HL-60/S4 (cell line): ENCODE data around the gene CDC42BPG.
"Not testable (repeated sequence)": the region's sequence is repeated elsewhere in the genome, so short reads cannot be mapped to it uniquely, and the experiment has no call there.

Experiments used
- in situ Hi-C: fragments of 300-500 bp; cut with MboI; formaldehyde crosslinking; loops from 2 replicates; pipeline ENCODE4 v1.14.3; 2022; ENCODE audit warnings: low sequenced_read_pairs

CDC42BPG gene

DNA sequence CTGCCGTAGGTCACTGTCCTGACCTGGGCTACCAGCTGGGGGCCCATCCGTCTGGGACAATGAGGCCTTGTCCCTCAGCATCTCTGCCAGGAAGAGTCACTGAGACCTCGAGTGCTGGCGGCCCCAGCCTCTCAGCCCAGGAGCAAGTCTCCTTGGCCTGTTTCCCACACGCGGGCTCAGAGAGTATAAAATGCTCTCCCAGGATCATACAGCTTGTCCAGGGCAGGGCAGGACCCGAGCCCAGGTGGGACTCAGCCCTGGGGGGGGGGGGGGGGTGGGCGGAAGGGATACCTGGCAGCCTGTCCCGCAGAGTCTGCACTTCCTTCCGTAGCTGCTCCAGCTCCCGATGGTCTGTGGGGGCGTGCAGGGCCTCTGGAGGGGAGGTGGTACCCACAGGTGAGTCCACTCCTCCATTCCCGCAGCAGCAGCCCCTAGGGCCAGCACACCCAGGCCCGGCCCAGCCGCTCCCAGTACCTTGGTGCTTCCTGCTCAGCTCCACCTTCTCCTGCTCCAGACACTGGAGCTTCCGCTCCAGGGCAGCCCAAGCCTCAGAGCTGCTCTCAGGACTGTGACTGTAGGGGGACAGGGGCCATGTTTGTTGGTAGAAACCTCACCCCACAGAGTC, 7.9 kb downstream of the CDC42BPG start:
- in situ Hi-C loops: no loop called here

DNA sequence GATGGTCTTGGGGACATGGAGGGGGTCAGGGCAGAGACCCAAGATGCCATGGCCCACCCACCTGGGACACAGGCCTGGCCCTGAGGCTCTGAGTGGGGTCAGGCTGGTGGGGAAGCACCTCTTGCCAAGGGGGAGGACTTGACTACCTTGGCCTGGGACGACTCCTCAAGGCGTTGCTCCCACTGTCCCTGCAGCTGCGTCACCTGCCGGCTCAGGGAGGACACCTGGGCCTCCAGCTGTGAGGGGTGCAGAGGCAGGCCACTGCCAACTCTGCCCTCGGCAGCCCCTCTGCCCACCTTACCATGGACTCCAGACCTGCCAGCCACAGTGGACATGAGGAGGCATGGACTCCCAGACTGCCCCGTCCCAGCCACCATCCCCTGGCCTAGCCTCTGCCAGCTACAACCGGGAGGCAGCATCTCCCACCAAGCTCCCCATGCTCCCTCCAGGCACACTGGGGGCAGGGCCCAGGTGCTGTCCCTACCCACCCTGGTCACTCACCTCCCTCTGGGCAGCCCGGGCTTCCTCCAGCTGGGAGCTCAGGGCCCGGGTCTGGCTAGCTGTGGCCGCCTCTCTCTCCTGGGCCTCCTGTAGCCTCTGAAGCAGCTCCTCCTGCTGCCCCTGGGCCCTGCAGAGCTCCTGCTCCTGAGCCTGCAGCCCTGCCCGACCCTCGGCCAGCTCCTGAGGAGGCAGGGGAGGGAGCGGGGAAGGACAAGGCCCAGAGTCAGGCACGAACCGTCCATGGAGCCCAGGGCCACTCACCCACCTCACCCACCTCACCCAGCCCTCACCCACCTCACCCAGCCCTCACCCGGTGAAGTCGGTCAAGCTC, 8.6 kb downstream of the CDC42BPG start:
- in situ Hi-C loops: no loop called here

DNA sequence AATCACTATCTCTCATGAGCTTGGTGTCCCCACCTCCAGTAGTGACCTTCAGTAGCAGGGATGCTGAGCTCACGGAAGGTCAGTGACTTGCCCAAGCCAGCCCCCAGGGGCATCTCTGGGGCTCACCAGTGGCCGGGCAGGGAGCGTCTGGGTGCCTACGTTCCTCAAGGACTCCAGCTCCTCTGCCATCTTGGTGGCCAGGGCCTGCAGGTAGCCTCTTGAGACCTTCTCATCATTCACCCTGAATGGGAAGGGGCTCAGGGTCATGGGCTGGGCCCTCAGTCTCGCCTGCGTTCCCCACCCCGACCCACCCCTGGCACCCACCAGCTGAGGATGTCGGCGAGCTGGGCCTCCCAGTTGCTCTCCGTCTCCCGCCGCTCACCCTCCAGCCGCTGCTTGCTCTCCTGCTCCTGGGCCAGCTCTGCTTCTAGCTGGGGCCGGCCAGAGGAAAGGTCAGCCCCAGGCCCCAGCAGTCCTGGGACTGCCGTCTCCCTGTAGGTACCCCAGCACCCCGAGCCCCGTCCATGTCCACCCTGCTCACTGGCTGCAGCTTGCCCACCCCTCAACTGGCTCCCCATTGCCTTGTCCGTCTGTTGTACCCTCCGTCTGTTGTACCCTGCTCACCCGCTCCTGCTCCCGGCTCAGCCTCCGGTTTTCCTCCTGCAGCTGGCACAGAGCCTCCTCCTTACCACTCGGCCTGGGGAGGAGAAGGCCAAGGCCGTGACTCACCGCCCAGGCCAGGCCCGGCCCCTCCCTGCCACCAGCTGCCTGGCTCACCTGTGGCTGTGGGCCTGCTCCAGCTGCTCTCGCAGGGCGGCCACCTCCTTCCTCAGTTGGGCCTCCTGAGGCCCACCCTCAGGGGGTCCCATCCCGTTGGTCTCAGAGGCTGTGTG, 9.5 kb downstream of the CDC42BPG start:
- in situ Hi-C loops: no loop called here

DNA sequence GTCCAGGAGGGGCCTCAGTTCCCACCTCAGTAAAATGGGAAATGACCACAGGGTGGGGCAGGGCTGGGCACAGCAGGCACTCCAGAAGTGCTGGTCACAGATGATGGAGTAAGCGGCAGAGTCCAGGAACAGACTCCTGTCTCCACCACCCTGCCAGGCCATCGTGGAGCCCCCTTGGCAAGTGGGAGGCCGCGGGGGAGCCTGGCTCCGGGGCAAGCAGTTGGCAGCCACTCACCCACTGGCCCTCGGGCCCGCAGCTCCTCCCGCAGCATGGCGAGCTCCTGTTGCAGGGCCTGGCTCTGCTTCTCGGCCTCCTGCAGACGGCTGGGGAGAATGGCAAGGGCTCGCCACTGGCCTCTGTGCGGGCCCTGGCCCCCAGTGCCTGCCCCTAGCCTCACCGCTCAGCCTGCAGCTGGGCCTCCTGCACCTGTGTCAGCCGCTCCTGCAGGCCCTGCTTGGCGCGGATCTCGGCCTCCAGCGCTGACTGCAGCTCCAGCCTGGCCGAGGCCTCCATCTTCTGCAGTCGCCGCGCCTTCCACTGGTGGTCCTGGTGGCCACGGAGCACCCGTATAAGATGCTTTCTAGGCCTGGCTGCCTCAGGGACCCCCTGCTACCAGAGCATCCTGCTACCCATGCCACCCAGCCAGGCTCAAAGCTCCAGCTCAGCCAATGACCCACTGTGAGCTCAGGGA, 10.3 kb downstream of the CDC42BPG start:
- in situ Hi-C loops: no loop called here

DNA sequence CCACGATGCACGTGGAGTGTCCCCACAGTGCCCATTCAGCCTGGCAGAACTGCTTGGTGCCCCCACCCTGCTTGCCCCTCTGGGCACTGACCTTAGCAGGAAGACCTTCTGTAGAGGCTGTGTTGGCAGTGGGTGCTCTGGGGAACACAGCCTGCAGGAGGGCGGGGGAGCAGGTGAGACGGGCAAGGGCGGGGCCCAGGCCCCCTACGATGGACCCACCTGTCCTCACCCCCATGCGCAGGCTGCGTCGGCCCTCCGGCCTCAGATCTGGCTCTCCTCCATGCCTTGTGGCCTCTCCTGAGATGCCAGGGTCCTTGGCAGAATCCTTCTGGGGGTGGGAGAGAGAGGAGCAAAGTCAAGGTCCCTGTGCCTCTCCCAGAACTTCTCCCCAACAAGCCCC, 10.9 kb downstream of the CDC42BPG start:
- in situ Hi-C loops: no loop called here

DNA sequence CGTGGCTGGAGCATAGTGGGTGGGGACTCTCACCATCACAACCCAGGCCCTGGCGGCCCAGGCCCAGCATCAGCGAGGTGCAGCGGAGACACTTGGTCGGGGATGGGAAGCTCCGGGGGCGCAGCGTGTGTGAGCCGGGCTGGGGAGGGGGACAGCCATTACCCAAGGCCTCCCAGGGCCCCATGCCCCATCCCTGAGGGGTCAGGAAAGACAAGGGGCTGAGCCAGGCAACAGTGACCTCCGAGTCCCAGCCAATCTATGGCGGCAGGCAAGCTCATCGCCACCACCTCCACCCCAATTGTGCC, 11.3 kb downstream of the CDC42BPG start:
- in situ Hi-C loops: no loop called here

DNA sequence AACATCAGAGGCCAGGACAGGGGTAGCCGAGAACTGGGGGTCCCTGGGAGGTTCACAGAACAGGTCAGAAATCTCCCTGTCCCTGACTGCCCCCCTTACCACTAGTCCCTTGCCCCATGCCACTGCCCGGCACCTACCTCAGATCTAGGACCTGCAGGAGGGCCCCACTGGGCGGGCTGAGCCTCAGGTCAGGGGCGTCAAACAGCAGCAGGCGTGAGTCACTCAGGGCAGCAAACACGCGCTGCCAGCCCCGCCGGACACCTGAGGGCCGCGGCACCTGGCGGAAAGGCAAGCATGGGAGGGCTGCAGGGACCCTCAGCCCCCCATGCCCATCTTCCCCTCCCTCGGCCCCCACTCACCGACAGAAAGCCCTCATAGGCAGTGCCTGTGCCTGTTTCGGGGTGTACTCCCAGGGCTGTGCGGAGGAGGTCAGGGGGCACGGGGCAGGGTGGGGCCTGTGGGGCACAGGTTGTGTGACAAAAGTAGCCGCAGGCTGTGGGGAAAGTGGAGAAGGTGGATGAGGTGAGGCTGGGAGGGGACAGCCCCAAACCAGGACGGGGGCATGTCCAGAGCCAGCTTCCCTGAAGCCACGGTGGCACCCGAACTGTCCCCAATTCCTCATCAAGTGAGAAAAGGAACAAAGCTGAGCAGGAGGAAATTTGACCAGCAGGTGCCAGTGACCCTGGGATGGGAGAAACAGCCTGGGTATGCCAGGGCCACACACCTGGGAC, 11.8 kb downstream of the CDC42BPG start:
- in situ Hi-C loops: no loop called here

DNA sequence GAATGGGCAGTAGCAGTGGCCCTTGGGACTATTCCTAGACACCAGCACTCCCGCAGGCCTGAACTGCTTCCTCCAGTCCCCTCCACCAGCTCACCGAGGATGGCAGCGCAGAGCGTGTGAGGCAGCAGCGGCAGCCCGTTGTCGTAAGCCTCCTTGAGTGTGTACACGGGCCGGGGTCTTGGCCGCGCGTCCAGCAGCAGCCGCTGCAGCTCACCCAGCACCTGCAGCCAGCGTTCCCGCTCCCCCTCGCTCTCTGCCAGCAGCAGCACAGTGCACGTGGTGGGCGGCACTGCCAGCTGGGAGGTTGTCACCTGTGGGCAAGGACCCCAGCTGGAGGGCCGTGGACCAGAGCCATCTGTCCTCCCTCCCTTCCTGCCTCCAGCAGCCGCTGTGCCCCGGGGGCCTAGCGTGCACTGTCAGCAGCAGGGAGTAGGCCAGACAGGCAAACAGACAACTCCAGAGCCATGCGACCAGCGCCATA, 13.0 kb downstream of the CDC42BPG start:
- in situ Hi-C loops: no loop called here

DNA sequence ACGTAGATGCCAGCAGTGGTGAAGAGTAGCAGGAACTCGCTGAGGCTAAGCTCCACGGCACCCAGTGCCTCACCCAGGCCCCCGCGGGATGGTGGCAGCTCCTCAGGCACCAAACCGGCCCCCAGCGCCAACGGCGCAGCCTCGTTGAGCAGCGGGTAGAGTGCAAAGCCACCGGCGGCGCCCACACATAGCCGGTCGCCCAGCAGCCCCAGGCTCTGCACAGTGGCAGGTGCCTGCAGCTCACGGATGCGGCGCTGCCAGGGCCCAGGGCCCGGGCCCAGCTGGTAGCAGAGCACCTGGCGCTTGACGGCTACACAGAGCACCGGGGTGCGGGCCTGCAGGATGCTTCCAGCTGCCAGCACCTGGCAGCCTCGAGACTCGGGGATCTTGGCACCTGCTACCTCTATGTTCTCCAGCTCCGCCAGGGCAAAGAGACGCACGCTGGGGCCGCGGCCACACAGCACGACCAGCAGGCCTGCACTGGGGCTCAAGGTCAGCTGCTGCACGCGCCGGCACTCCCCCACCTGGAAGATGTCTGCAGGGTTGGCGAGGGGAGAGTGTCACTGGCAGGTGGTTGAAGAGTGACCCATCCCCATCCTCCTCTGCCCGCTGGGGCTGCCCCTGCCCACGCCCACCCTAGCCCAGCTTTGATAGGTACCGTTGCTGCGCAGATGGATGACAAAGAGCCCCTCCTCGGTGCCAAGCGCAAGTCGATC, 14.8 kb downstream of the CDC42BPG start:
- in situ Hi-C loops: no loop called here

DNA sequence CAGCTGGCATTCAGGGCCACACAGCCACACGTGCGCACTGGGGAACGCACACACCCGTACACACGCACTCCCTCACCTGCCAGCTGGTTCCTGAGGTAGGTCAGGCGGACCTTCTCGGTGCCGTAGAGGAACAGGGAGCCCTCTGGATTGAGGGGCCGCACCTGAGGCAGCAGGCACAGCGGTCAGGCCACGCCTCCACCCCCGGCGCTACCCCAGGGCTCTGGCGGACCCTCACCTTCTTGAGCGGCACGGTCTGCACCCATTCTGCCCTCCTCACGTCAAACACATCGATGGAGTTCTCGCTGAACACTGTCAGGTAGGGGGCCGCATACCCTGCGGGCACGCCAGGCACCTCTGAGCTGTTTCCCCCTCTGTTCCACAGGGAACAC, 17.0 kb downstream of the CDC42BPG start:
- in situ Hi-C loops: no loop called here

DNA sequence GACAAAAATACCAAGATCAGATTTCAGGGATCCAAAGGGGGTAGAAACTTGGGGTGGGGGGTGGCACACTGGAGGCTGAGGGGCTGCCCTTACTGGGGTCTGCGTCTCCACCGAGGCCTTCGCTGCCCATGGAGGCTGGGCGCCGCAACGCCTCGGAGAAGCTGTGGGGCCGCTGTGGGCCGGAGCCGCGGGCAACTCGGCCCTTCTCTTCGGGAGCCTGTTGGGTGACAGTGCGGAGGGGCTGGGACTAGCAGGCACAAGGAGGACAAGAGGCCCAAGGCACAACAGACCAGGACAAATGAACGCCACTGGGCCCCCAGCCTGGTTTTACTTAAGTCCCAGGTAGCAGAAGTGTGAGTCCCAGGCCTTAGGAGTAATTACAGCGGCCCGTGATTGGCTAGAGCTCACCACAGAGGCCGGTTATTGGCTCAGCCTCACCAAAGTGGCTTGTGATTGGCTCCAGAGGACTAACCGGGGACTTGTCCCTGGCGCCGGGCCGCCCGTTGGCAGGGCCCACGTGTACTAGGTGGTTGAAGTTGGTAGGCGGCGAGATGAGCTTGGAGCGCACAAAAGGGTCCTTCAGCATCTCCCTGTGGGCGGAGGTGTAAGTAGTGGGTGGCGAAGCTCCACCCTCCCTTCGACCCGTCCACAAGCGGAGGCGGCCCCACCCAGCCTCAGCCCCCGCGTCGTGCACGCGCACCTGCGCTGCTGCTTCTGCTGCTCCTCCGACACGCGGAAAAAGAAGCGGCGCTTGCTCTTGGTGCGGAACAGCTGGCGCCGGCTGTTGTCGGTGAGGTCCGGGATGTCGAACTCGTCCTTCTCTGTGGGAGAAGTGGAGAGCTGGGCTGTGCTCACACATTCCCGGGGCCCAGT, 17.6 kb downstream of the CDC42BPG start:
- in situ Hi-C loops: no loop called here

DNA sequence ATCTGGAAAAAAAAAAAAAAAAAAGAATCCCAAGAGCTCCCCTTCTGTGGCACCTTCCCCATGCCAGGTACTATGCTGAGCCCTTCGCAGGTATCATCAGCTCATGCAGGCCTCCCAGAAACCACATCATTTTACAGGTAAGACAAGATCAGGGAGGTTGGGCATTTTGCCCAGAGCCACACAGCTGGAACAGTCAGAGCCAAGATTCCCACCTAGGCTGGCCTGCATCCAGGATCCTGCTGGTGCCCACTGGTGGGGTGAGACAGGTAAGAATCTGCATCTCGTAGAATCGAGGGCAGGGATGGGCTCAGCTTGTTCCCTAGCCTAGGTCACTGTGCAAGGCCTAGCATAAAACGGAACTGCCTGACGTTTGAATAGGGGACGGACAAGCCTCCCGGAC, 18.4 kb downstream of the CDC42BPG start:
- in situ Hi-C loops: no loop called here

DNA sequence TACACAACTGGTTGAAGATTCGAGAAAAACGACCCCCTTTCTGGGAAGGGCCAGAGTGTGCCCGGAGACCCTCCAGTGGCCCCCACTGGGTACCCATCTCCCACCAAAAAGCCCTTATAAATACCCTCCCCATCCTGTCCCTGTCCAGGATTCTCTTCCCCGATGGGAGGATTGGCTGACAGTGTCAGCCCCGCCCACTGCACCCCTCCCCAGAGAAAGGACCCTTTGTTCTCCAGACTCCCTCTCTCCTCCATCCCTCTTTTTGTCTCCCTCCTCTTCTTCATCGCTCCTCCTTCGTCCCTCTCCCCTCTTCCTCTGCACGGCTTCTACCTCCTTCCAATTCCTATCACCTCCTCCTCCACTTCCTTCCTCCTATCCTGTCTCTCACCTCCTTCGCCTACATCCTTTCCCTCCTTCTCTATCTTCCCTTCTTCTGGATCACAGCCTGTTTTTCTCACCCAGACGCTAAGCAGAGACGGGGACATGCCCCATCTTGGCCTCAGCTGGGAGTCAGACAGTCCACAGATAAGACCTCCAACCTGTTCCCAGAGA, 20.8 kb downstream of the CDC42BPG start:
- in situ Hi-C loops: no loop called here

DNA sequence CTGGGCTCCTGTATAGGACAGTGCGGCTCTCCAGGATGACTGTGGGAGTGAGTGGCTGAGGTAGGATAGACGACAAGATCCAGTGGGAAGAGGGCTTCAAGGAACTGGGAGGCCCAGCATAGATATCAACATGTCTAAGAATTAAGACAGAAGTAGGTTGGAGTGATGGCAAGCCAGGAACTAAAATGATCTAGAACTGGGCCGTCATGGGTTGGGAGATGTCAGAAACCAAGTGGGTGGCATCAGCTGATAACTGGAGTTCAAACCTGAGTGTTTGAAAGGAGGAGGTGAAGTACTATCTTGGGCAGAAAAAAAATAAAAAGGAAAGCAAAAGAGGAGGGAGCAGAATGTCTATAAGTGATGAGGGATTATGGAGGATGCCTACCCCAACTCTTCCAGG, 27.0 kb downstream of the CDC42BPG start:
- in situ Hi-C loops: no loop called here

DNA sequence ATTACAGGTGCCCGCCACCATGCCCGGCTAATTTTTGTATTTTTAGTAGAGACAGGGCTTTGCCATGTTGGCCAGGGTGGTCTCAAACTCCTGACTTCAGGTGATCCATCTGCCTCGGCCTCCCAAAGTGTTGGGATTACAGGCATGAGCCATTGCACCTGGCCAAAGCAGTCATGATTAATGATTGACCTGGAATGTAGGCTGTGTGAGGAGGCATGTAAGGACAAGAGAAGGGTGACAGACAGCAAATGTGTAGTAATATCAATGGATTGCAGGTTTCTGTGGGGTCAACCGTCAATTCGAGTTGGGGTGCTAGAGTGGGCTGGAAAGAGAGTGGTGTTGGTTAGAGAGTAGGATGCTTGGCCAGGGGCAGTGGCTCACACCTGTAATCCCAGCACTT, 29.0 kb downstream of the CDC42BPG start:
- in situ Hi-C loops: not testable (repeated sequence)

DNA sequence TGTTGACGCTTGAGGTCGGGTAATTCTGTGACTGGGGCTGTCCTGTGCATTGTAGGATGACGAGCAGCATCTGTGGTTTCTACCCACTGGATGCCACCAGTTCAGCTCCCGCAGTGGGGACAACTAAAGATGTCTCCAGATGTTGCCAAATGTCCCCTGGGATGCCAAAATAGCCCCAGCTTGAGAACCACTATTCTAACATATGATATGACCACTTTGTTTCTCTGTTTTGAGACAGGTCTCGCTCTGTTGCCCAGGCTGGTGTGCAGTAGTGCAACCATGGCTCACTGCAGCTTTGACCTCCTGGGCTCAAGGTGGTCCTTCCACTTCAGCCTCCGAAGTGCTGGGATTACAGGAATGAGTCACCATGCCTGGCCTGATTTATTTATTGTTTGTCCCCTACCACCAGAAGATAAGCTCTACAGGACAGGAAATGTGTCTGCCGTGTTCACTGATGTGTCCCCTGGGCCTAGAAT, 29.7 kb downstream of the CDC42BPG start:
- in situ Hi-C loops: no loop called here

DNA sequence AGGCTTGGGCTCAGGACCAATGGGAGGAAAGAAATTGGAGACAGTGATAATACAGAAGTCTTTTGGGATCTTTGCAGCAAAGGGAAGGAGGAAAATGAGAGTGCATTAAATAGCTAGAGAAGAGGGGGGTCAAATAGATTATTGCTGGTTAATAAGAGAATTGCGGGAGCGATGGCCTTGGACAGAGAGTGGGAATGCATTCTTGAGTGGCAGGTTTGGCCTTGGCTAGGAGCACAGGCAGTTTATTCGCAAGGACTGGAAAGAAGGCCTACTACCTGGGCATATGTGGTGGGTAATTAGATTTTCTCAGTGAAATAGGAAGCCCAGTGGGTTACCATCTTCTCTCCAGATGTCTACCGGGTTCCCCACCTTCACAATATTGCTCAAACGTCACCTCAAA, 30.6 kb downstream of the CDC42BPG start:
- in situ Hi-C loops: no loop called here

DNA sequence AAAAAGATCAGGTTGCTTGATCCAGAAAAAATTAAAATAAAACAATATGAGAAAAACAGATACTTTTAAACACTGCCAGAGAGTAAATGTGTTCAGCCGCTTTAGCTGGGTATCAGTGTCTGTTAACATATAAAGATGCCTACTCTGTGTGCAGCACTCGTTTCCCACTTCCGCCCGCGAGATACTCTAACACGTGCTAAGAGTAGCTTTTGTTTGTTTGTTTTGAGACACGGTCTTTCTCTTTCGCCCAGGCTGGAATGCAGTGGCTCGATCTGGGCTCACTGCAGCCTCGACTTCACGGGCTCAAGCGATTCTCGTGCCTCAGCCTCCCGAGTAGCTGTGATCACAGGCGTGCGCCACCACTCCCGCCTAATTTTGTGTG, 33.6 kb downstream of the CDC42BPG start:
- in situ Hi-C loops: no loop called here
